Keratinocyte (primary cell): Measurements from ENCODE around the gene SCO1. TPM values are rescaled to one million over a fixed set of nuclear protein-coding genes. Genes with fewer than 3 reads are reported as not detected.

ENCODE experiments used
- DNase-seq: peaks from one replicate; pipeline ENCODE4 v3.0.0-alpha.2; 2011; ENCODE audit warnings: low read depth, missing footprints, low spot score
- FAIRE-seq: peaks from 2 replicates; lab custom pipeline; 2011; peaks lifted over from hg19 to GRCh38; lab: Jason Lieb, UNC
- H2AFZ ChIP-seq: 2 replicates; pipeline ENCODE4 v1.6.0; 2012; ENCODE audit warnings: low read length, control low read depth, inconsistent platforms; ENCODE audit not compliant: control insufficient read depth
- H3K27ac ChIP-seq: 2 replicates; pipeline ENCODE4 v1.5.1; 2011; ENCODE audit warnings: low read length; ENCODE audit not compliant: control insufficient read depth, insufficient read depth
- H3K27me3 ChIP-seq: 3 replicates; pipeline ENCODE4 v1.6.0; 2011; ENCODE audit warnings: low read length; ENCODE audit not compliant: control insufficient read depth, insufficient read depth; ENCODE audit errors: extremely low read depth
- H3K36me3 ChIP-seq, 2 experiments: 2 replicates in 1 of 2; 3 replicates in 1 of 2; pipeline ENCODE4 v1.5.1; 2011; ENCODE audit warnings: low read length in 2 of 2, mild to moderate bottlenecking in 1 of 2; ENCODE audit not compliant: control insufficient read depth in 2 of 2, insufficient read depth in 2 of 2; ENCODE audit errors: extremely low read depth in 1 of 2
- H3K4me1 ChIP-seq: 3 replicates; pipeline ENCODE4 v1.5.1; 2011; ENCODE audit warnings: low read length; ENCODE audit not compliant: control insufficient read depth, insufficient read depth; ENCODE audit errors: extremely low read depth
- H3K4me2 ChIP-seq: 3 replicates; pipeline ENCODE4 v1.6.0; 2011; ENCODE audit warnings: low read depth, low read length; ENCODE audit not compliant: control insufficient read depth, insufficient read depth; ENCODE audit errors: extremely low read depth
- H3K4me3 ChIP-seq, 3 experiments: fragments of 200-600 bp in 1 of 3; sonication (generic) in 1 of 3; 2 replicates in 2 of 3; 3 replicates in 1 of 3; pipeline ENCODE4 v1.5.1; 2011 to 2016; ENCODE audit warnings: low read length in 3 of 3, mild to moderate bottlenecking in 3 of 3, control low read depth in 2 of 3, inconsistent platforms in 1 of 3, low read depth in 1 of 3, mixed read lengths in 1 of 3, mixed run types in 1 of 3, moderate library complexity in 1 of 3; ENCODE audit not compliant: control insufficient read depth in 2 of 3, insufficient read depth in 2 of 3; ENCODE audit errors: extremely low read depth in 1 of 3
- H3K79me2 ChIP-seq: 2 replicates; pipeline ENCODE4 v1.6.0; 2012; ENCODE audit warnings: low read length; ENCODE audit not compliant: control insufficient read depth, insufficient read depth
- H3K9ac ChIP-seq: 3 replicates; pipeline ENCODE4 v1.6.0; 2011; ENCODE audit warnings: low read length; ENCODE audit not compliant: control insufficient read depth, insufficient read depth; ENCODE audit errors: extremely low read depth
- H3K9me1 ChIP-seq: 3 replicates; pipeline ENCODE4 v1.6.0; 2011; ENCODE audit warnings: low read length; ENCODE audit not compliant: control insufficient read depth, insufficient read depth; ENCODE audit errors: extremely low read depth
- H3K9me3 ChIP-seq: 2 replicates; pipeline ENCODE4 v1.5.1; 2012; ENCODE audit warnings: low read depth, low read length; ENCODE audit not compliant: control insufficient read depth
- H4K20me1 ChIP-seq: 3 replicates; pipeline ENCODE4 v1.6.0; 2011; ENCODE audit warnings: low read length; ENCODE audit not compliant: control insufficient read depth, insufficient read depth; ENCODE audit errors: extremely low read depth
- EZH2 ChIP-seq: IDR thresholded peaks from one replicate; pipeline ENCODE4 v1.6.1; 2012; ENCODE audit warnings: inconsistent platforms, mild to moderate bottlenecking, low read length, moderate library complexity
- dilution Hi-C: fragments of 300-500 bp; cut with MboI; formaldehyde crosslinking; loops from one replicate; pipeline ENCODE4 v1.7.0; 2020; ENCODE audit warnings: low sequenced_read_pairs; ENCODE audit not compliant: extremely low pct_ligation_motif_present
- polyA plus RNA-seq, 5 experiments: library from polyadenylated mRNA; depleted of rRNA in 3 of 5; stranded (reverse) in 3 of 5; stranded (forward) in 1 of 5; unstranded in 1 of 5; fragments of >200 nt; gene quantifications; 1 replicate in 1 of 5; 2 replicates in 3 of 5; 3 replicates in 1 of 5; pipeline versions ENCODE4 v1.2.1 to v1.2.3, GENCODE V29; 2011 to 2012; ENCODE audit warnings: missing spikeins in 2 of 5, low read depth in 1 of 5, low replicate concordance in 1 of 5
- TF ChIP-seq, protein P1 (sequence below), 3 experiments: IDR thresholded peaks in 1 of 3; conservative IDR thresholded peaks in 1 of 3; optimal IDR thresholded peaks in 1 of 3; 2 replicates in 2 of 3; 3 replicates in 1 of 3; pipeline versions ENCODE3 to v1.5.1; 2011; ENCODE audit warnings: low read length in 3 of 3, mild to moderate bottlenecking in 3 of 3, moderate library complexity in 2 of 3, control low read depth in 1 of 3, inconsistent platforms in 1 of 3; ENCODE audit not compliant: insufficient read depth in 2 of 3; ENCODE audit errors: extremely low read depth in 1 of 3

Gene SCO1
- polyA plus RNA-seq, 1 donor (not counting 4 experiments of a cell fraction or from before 2014, with no cell fraction given), result 28.3 TPM

DNA sequence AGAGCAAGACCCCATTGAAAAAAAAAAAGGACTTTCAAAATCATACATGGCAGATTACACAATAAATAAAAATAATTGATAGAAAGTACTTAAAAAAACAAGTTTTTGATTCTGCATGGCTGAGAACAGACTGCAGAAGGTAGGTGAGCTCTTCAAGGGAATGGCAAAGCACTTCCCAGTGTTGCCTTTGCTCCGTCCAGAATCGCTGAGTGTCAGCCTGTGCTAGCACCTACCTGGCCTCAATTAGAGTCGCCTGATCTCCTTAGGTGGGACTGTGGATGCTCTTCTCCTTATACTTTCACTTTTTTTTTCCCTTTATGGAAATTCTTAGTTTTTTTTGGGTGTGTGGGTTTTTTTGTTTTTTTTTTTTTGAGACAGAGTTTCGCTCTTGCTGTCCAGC lies 38.5 kb upstream of the SCO1 start:
- TF ChIP-seq, protein P1, sequence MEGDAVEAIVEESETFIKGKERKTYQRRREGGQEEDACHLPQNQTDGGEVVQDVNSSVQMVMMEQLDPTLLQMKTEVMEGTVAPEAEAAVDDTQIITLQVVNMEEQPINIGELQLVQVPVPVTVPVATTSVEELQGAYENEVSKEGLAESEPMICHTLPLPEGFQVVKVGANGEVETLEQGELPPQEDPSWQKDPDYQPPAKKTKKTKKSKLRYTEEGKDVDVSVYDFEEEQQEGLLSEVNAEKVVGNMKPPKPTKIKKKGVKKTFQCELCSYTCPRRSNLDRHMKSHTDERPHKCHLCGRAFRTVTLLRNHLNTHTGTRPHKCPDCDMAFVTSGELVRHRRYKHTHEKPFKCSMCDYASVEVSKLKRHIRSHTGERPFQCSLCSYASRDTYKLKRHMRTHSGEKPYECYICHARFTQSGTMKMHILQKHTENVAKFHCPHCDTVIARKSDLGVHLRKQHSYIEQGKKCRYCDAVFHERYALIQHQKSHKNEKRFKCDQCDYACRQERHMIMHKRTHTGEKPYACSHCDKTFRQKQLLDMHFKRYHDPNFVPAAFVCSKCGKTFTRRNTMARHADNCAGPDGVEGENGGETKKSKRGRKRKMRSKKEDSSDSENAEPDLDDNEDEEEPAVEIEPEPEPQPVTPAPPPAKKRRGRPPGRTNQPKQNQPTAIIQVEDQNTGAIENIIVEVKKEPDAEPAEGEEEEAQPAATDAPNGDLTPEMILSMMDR (optimal IDR thresholded peaks at IDR 0.05 in 1 of 3, IDR thresholded peaks at IDR 0.05 in 1 of 3, conservative IDR thresholded peaks at IDR 0.05 in 1 of 3; ENCODE audit: extremely low read depth in 1 of 3, insufficient read depth in 2 of 3, low read length in 3 of 3), result no peak
- no peak for TF ChIP-seq EZH2
- H3K4me2 ChIP-seq, result no peak overlapping the region
- no peaks in the 10 kb centered on the region for H3K36me3 ChIP-seq
- H3K79me2 ChIP-seq, result no peaks in the 10 kb centered on the region
- no peak overlapping the region for H3K27ac ChIP-seq
- H3K4me3 ChIP-seq, result no peak overlapping the region
- H3K4me1 ChIP-seq, result peaks cover 2% of the 10 kb centered on the region
- dilution Hi-C loops, result no loop called here
- DNase-seq (no peak), FAIRE-seq (no peak)
- no peak overlapping the region for H3K9ac ChIP-seq
- H3K9me1 ChIP-seq, result no peaks in the 10 kb centered on the region
- H3K27me3 ChIP-seq, result no peaks in the 10 kb centered on the region
- no peak overlapping the region for H2AFZ ChIP-seq
- no peaks in the 10 kb centered on the region for H3K9me3 ChIP-seq
- H4K20me1 ChIP-seq, result no peaks in the 10 kb centered on the region

DNA sequence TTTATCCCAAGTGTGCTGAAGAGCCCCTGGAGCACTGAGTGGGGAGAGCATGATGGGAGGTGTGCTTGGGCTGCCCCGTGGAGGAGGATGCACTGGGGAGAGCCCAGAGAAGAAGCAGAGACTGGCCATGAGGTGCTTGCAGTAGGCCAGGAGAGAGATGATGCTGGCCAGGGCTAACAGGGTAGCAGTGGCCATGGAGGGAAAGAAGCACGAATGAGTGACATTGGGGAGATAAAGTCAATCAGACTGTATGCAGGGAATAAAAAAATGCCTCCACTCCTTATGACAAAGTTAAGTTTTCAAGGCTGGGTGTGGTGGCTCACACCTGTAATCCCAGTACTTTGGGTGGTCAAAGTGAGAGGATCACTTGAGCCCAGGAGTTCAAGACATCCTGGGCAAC lies 37.9 kb upstream of the SCO1 start:
- H3K4me2 ChIP-seq, result no peak overlapping the region
- no peaks in the 10 kb centered on the region for H3K79me2 ChIP-seq
- peaks cover 5% of the 10 kb centered on the region for H3K4me1 ChIP-seq
- dilution Hi-C loops, result no loop called here
- TF ChIP-seq, protein P1 (optimal IDR thresholded peaks at IDR 0.05 in 1 of 3, IDR thresholded peaks at IDR 0.05 in 1 of 3, conservative IDR thresholded peaks at IDR 0.05 in 1 of 3; ENCODE audit: extremely low read depth in 1 of 3, insufficient read depth in 2 of 3, low read length in 3 of 3), result no peak
- TF ChIP-seq EZH2, result no peak
- no peak overlapping the region for H2AFZ ChIP-seq
- no peak overlapping the region for H3K9ac ChIP-seq
- H4K20me1 ChIP-seq, result no peaks in the 10 kb centered on the region
- no peaks in the 10 kb centered on the region for H3K36me3 ChIP-seq
- no peaks in the 10 kb centered on the region for H3K9me1 ChIP-seq
- no peaks in the 10 kb centered on the region for H3K9me3 ChIP-seq
- DNase-seq (no peak), FAIRE-seq (no peak)
- H3K27ac ChIP-seq, result no peak overlapping the region
- H3K4me3 ChIP-seq, result no peak overlapping the region
- no peaks in the 10 kb centered on the region for H3K27me3 ChIP-seq
